ENCODE results near the gene PDCD4. TPM values are rescaled to one million over a fixed set of nuclear protein-coding genes. Genes with fewer than 3 reads are reported as not detected.

PDCD4 gene
- total and polyA plus RNA-seq, 10 of the 15 experiments (the other 5 are each of a cell fraction or from before 2014, with no cell fraction given): 101 to 372 (median 171) TPM

- TF ChIP-seq SMAD5 (IDR thresholded peaks at IDR 0.05; ENCODE audit: low read depth) (peak; percentile 82), MXI1 (IDR thresholded peaks at IDR 0.05; ENCODE audit: low read depth, low read length) (peak; percentile 21; the same call in 1 of the 2 replicates), RFX5 (IDR thresholded peaks at IDR 0.05; ENCODE audit: low read depth, low read length) (peak; percentile 97), IKZF2 (IDR thresholded peaks at IDR 0.05) (peak; percentile 93 to 94), TAF1 (IDR thresholded peaks at IDR 0.05; ENCODE audit: borderline replicate concordance, low read depth, low read length) (peak; percentile 57; the same call in 1 of the 2 replicates), IKZF1 (conservative IDR thresholded peaks at IDR 0.05) (peak; percentile 94), IRF3 (IDR thresholded peaks at IDR 0.05) (0 out of 2 replicates have a peak, but pooled peaks have one; percentile 50)
These were observed at the start of gene PDCD4 (continued) for GRCh38 chr10:110871298-110872084.

GRCh38 chr10:110822035-110822711 is 49.6 kb upstream of the PDCD4 start:
- 81% methylated on average over 4 of the region's 4 CpGs for WGBS (ENCODE audit: insufficient coverage, insufficient replicate concordance, low lambda C conversion rate, missing lambda C conversion rate)
- ChIA-PET CTCF (interaction anchor here (0.5 to 1.5 kb wide), 5 partner anchors 12 to 122 kb away, joined by 3 to 9 read pairs (median 4); no protein-coding TSS in a partner anchor), POLR2A (interaction anchor here (0.6 to 1.4 kb wide), 6 partner anchors 13 to 550 kb away, joined by 3 to 5 read pairs (median 4); no protein-coding TSS in a partner anchor)
- TF ChIP-seq RFX5 (IDR thresholded peaks at IDR 0.05; ENCODE audit: low read depth, low read length) (no peak), FOXM1 (IDR thresholded peaks at IDR 0.05; ENCODE audit: low read depth, low read length) (no peak), WRNIP1 (IDR thresholded peaks at IDR 0.05; ENCODE audit: borderline replicate concordance, low read depth, low read length) (no peak), SUPT20H (IDR thresholded peaks at IDR 0.05; ENCODE audit: borderline replicate concordance, control insufficient read depth, low read depth, low read length) (no peak), ATF2 (IDR thresholded peaks at IDR 0.05; ENCODE audit: low read length) (no peak), PAX8 (IDR thresholded peaks at IDR 0.05) (no peak), LARP7 (IDR thresholded peaks at IDR 0.05) (no peak), NKRF (conservative IDR thresholded peaks at IDR 0.05) (no peak), SMAD1 (IDR thresholded peaks at IDR 0.05; ENCODE audit: low read depth, partially characterized antibody) (no peak), CBFB (IDR thresholded peaks at IDR 0.05; ENCODE audit: low read depth) (no peak)

More at GRCh38 chr10:110822035-110822711, 49.6 kb upstream of the PDCD4 start:
- no peak for FAIRE-seq
- Histone ChIP-seq H3K79me2 (ENCODE audit: control insufficient read depth, insufficient read depth, low read length) (no peaks in the 10 kb centered on the region), H3K9me3 (replicated peaks; ENCODE audit: control insufficient read depth, insufficient read depth, low read length) (no peaks in the 10 kb centered on the region), H3K4me3 (no peak overlapping the region), H2AFZ (ENCODE audit: control insufficient read depth, low read depth, low read length) (no peak overlapping the region), H3K4me1 (ENCODE audit: control insufficient read depth, insufficient read depth, low read length) (peaks cover 12% of the 10 kb centered on the region), H3K36me3 (ENCODE audit: control insufficient read depth in 2 of 2, insufficient read depth in 2 of 2, low read length in 1 of 2) (no peaks in the 10 kb centered on the region), H4K20me1 (ENCODE audit: control insufficient read depth, insufficient read depth) (no peaks in the 10 kb centered on the region), H3K4me2 (ENCODE audit: control insufficient read depth, insufficient read depth) (no peak overlapping the region), H3K27ac (ENCODE audit: control insufficient read depth, insufficient read depth) (no peak overlapping the region), H3K9ac (ENCODE audit: control insufficient read depth, insufficient read depth, low read length) (no peak overlapping the region), H3K27me3 (replicated peaks in 1 of 2; ENCODE audit: control insufficient read depth in 2 of 2, insufficient read depth in 2 of 2, low read length in 1 of 2) (no peaks in the 10 kb centered on the region)
- intact Hi-C loops (cut with micrococcal nuclease; ENCODE audit: unreplicated experiment) (no loop called here), in situ Hi-C loops (cut with MboI) (no loop called here)
- RAD21 ChIA-PET (ENCODE audit: unreplicated experiment): interaction anchor here (0.8 to 2.6 kb wide), 7 partner anchors 15 to 68 kb away, joined by 3 to 7 read pairs (median 3); no protein-coding TSS in a partner anchor
- no peak for DNase-seq (ENCODE audit: low read depth, low spot score)
- SMC1A ChIA-PET (ENCODE audit: uncharacterized antibody, unreplicated experiment): interaction anchor here (1.4 to 10.8 kb wide), 6 partner anchors 10 to 60 kb away, joined by 3 to 57 read pairs (median 6); no protein-coding TSS in a partner anchor
- BruUV-seq (replicated peaks): no TSS peak
- ATAC-seq: no peak

Measured in GM12878 (cell line).